ENCODE results near the gene MAGEB2. TPM values are rescaled to one million over a fixed set of nuclear protein-coding genes. Genes with fewer than 3 reads are reported as not detected.
A peak's percentile ranks its signal among the peaks of the same experiment; 100 is the strongest.

Gene MAGEB2
- not detected in 2 replicates for total RNA-seq

GRCh38 chrX:30215357-30215843 is at the start of gene MAGEB2:
MAGEB2 (plus strand) TSS chrX:30215563; CDS start chrX:30218581, 3,018 bp downstream.
- H3K4me1 ChIP-seq (ENCODE audit: insufficient read depth, low read length) = no peaks in the 10 kb centered on the region
- no peak within 1 kb of the TSS for H3K27ac ChIP-seq (ENCODE audit: low read depth, low read length)
- H3K9me3 ChIP-seq (ENCODE audit: low read depth, low read length) = no peaks in the 10 kb centered on the region
- H3K4me2 ChIP-seq (ENCODE audit: insufficient read depth, low read length) = no peak within 1 kb of the TSS
- H4K20me1 ChIP-seq (ENCODE audit: insufficient read depth, low read length) = no peaks in the 10 kb centered on the region
- no peak within 1 kb of the TSS for H3K4me3 ChIP-seq (ENCODE audit: insufficient read depth, low read length)
- no peak for TF ChIP-seq CTCF (IDR thresholded peaks at IDR 0.05; ENCODE audit: extremely low read depth, low read depth, low read length)
- DNase-seq (ENCODE audit: insufficient read length, low spot score, missing footprints) = no peak
- H3K36me3 ChIP-seq (ENCODE audit: insufficient read depth, low read length) = no peaks in the 10 kb centered on the region
- H3K27me3 ChIP-seq (ENCODE audit: insufficient read depth, low read length) = no peaks in the 10 kb centered on the region
- no peak within 1 kb of the TSS for H2AFZ ChIP-seq (ENCODE audit: low read length)
- no peaks in the 10 kb centered on the region for H3K79me2 ChIP-seq (ENCODE audit: insufficient read depth, low read length)

- TF ChIP-seq CTCF (IDR thresholded peaks at IDR 0.05; ENCODE audit: extremely low read depth, low read depth, low read length) = no peak
- no peaks in the 10 kb centered on the region for H3K36me3 ChIP-seq (ENCODE audit: insufficient read depth, low read length)
- no peaks in the 10 kb centered on the region for H3K79me2 ChIP-seq (ENCODE audit: insufficient read depth, low read length)
- no peak overlapping the region for H3K4me3 ChIP-seq (ENCODE audit: insufficient read depth, low read length)
- no peaks in the 10 kb centered on the region for H3K4me1 ChIP-seq (ENCODE audit: insufficient read depth, low read length)
- no peaks in the 10 kb centered on the region for H4K20me1 ChIP-seq (ENCODE audit: insufficient read depth, low read length)
- H3K27me3 ChIP-seq (ENCODE audit: insufficient read depth, low read length) = no peaks in the 10 kb centered on the region
- no peak overlapping the region for H3K27ac ChIP-seq (ENCODE audit: low read depth, low read length)
- H2AFZ ChIP-seq (ENCODE audit: low read length) = no peak overlapping the region
- no peaks in the 10 kb centered on the region for H3K9me3 ChIP-seq (ENCODE audit: low read depth, low read length)
- DNase-seq (ENCODE audit: insufficient read length, low spot score, missing footprints) = no peak
- no peak overlapping the region for H3K4me2 ChIP-seq (ENCODE audit: insufficient read depth, low read length)
These were observed 44.5 kb upstream of the MAGEB2 start for GRCh38 chrX:30170900-30171299.

- Histone ChIP-seq H3K9me3 (ENCODE audit: low read depth, low read length) (no peaks in the 10 kb centered on the region), H3K27me3 (ENCODE audit: insufficient read depth, low read length) (no peaks in the 10 kb centered on the region), H3K27ac (ENCODE audit: low read depth, low read length) (no peak overlapping the region), H3K36me3 (ENCODE audit: insufficient read depth, low read length) (no peaks in the 10 kb centered on the region), H3K79me2 (ENCODE audit: insufficient read depth, low read length) (no peaks in the 10 kb centered on the region), H2AFZ (ENCODE audit: low read length) (no peak overlapping the region), H3K4me3 (ENCODE audit: insufficient read depth, low read length) (no peak overlapping the region), H3K4me1 (ENCODE audit: insufficient read depth, low read length) (no peaks in the 10 kb centered on the region), H3K4me2 (ENCODE audit: insufficient read depth, low read length) (no peak overlapping the region), H4K20me1 (ENCODE audit: insufficient read depth, low read length) (no peaks in the 10 kb centered on the region)
- peak; percentile 27 for DNase-seq (ENCODE audit: insufficient read length, low spot score, missing footprints)
- TF ChIP-seq CTCF (IDR thresholded peaks at IDR 0.05; ENCODE audit: extremely low read depth, low read depth, low read length) = no peak
These were observed 34.0 kb upstream of the MAGEB2 start for GRCh38 chrX:30181353-30181752.

GRCh38 chrX:30183554-30183953 is 31.8 kb upstream of the MAGEB2 start:
- no peak for TF ChIP-seq CTCF (IDR thresholded peaks at IDR 0.05; ENCODE audit: extremely low read depth, low read depth, low read length)
- H3K4me2 ChIP-seq (ENCODE audit: insufficient read depth, low read length) = no peak overlapping the region
- no peaks in the 10 kb centered on the region for H3K4me1 ChIP-seq (ENCODE audit: insufficient read depth, low read length)
- H3K36me3 ChIP-seq (ENCODE audit: insufficient read depth, low read length) = no peaks in the 10 kb centered on the region
- H3K27me3 ChIP-seq (ENCODE audit: insufficient read depth, low read length) = no peaks in the 10 kb centered on the region
- no peaks in the 10 kb centered on the region for H3K79me2 ChIP-seq (ENCODE audit: insufficient read depth, low read length)
- no peak overlapping the region for H2AFZ ChIP-seq (ENCODE audit: low read length)
- no peak overlapping the region for H3K27ac ChIP-seq (ENCODE audit: low read depth, low read length)
- no peak for DNase-seq (ENCODE audit: insufficient read length, low spot score, missing footprints)
- no peaks in the 10 kb centered on the region for H4K20me1 ChIP-seq (ENCODE audit: insufficient read depth, low read length)
- no peaks in the 10 kb centered on the region for H3K9me3 ChIP-seq (ENCODE audit: low read depth, low read length)
- no peak overlapping the region for H3K4me3 ChIP-seq (ENCODE audit: insufficient read depth, low read length)
